Measurements from ENCODE around the gene BRSK1. TPM values are rescaled to one million over a fixed set of nuclear protein-coding genes. Genes with fewer than 3 reads are reported as not detected.

Gene BRSK1
- total and polyA plus RNA-seq, 2 donors (not counting 1 experiment from before 2014, with no cell fraction given) = 5.1 TPM

DNA sequence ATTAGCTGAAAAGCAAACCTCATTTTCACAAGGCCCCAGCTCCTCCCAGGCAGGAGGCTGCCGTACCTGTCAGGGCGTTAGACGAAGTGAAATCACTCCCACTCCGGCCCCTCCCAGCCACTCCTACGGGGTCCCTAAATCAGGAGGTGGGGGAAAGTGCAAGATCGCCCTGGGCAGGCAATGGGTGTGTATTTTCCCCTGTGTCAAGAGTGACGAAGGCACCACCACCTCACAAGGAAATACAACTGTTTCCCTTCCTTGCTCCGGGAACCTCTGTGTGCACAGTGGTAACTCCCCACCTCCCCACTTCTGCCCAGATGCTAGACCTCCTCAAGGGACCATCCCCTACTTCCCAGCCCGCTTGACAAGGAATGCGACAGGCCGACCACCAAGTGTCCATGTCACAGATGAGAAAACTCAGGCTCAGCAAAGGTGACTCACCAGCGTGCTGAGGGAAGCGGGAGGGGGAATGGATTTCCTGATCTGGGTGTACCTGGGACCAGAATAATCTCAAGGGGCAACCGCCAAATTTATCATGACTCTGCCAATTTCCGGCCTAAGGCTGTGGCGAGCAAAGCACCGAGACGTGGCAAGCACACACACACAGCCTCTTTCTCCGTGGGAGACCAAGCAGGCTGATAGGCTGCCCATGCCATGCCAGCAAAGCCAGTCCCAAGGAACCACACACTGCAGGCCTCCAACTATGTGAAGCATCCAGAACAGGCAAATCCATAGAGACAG lies 32.3 kb upstream of the BRSK1 start:
- no peak overlapping the region for H3K9ac ChIP-seq (ENCODE audit: insufficient read depth, low read length)
- peak in 1 of 2 donors; percentile 67 for DNase-seq (ENCODE audit: low read depth in 2 of 2)
- peaks cover 3% of the 10 kb centered on the region for H3K4me1 ChIP-seq (ENCODE audit: control insufficient read depth, extremely low read depth, insufficient read depth, low read length)
- no peak overlapping the region for H3K4me2 ChIP-seq (ENCODE audit: extremely low read depth, insufficient read depth, low read length)
- TF ChIP-seq, protein P1, sequence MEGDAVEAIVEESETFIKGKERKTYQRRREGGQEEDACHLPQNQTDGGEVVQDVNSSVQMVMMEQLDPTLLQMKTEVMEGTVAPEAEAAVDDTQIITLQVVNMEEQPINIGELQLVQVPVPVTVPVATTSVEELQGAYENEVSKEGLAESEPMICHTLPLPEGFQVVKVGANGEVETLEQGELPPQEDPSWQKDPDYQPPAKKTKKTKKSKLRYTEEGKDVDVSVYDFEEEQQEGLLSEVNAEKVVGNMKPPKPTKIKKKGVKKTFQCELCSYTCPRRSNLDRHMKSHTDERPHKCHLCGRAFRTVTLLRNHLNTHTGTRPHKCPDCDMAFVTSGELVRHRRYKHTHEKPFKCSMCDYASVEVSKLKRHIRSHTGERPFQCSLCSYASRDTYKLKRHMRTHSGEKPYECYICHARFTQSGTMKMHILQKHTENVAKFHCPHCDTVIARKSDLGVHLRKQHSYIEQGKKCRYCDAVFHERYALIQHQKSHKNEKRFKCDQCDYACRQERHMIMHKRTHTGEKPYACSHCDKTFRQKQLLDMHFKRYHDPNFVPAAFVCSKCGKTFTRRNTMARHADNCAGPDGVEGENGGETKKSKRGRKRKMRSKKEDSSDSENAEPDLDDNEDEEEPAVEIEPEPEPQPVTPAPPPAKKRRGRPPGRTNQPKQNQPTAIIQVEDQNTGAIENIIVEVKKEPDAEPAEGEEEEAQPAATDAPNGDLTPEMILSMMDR (conservative IDR thresholded peaks at IDR 0.05 in 1 of 2, IDR thresholded peaks at IDR 0.05 in 1 of 2; ENCODE audit: low read depth in 1 of 2, low read length in 2 of 2) = no peak
- TF ChIP-seq EZH2 (IDR thresholded peaks at IDR 0.05; ENCODE audit: low read length, missing control alignments) = no peak
- H3K79me2 ChIP-seq (ENCODE audit: control insufficient read depth, insufficient read depth, low read length) = peaks cover 96% of the 10 kb centered on the region
- peaks cover 3% of the 10 kb centered on the region for H4K20me1 ChIP-seq (ENCODE audit: control insufficient read depth, extremely low read depth, insufficient read depth, low read length)
- no peak overlapping the region for H3K4me3 ChIP-seq (replicated peaks in 1 of 4; ENCODE audit: control extremely low read depth in 1 of 4, insufficient read depth in 1 of 4, low read depth in 3 of 4, low read length in 4 of 4)
- H2AFZ ChIP-seq (ENCODE audit: low read length) = no peak overlapping the region
- no peaks in the 10 kb centered on the region for H3K9me3 ChIP-seq (ENCODE audit: control insufficient read depth, insufficient read depth, low read depth, low read length)
- no peaks in the 10 kb centered on the region for H3K27me3 ChIP-seq (ENCODE audit: control insufficient read depth, insufficient read depth, low read length)
- no peak overlapping the region for H3K27ac ChIP-seq (ENCODE audit: insufficient read depth, low read length)
- peaks cover 3% of the 10 kb centered on the region for H3K36me3 ChIP-seq (ENCODE audit: control insufficient read depth, insufficient read depth, low read length)

DNA sequence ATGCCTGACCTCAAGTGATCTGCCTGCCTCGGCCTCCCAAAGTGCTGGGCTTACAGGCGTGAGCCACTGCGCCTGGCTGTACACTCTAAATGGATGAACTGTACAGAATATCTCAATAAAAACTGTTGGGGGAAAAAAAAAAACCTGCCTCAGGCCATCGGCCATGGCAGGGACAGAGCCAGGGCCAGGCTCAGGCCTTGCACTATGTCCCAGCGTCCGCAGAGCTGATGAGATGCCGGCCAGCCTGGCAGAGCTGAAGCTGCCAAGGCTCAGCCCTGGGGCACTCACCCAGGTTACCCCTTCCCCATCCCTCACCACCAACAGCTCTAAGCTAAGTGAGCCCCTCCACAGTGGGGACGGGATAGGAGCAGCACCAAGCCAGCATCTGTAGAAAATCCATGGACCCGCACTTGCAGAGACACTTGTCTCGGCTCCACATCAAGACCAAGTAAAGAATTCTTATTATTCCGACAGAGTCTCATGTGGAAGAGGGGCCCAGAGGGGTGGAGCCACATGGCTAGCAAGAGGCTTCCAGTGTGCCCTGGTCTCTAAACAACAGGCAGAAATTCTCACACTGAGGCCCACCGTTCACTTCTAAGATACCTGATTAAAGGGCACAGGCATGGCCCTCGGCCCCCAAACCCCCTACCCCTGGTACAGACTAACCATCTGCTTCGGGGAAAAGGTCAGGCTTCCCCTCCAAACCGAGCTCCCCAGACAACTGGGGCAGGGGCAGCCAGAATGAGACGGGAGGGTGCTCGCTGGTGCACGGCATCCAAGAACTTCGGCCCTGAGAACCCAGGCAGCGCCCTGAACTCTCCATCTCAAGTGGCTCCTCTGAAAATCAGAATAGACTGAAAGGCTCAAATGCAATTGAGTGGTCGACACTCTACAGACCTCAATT lies 30.8 kb upstream of the BRSK1 start:
- Histone ChIP-seq H3K36me3 (ENCODE audit: control insufficient read depth, insufficient read depth, low read length) (no peaks in the 10 kb centered on the region), H3K27me3 (ENCODE audit: control insufficient read depth, insufficient read depth, low read length) (no peaks in the 10 kb centered on the region), H3K9me3 (ENCODE audit: control insufficient read depth, insufficient read depth, low read depth, low read length) (no peaks in the 10 kb centered on the region), H2AFZ (ENCODE audit: low read length) (no peak overlapping the region), H4K20me1 (ENCODE audit: control insufficient read depth, extremely low read depth, insufficient read depth, low read length) (peaks cover 3% of the 10 kb centered on the region), H3K9ac (ENCODE audit: insufficient read depth, low read length) (no peak overlapping the region), H3K4me3 (replicated peaks in 1 of 4; ENCODE audit: control extremely low read depth in 1 of 4, insufficient read depth in 1 of 4, low read depth in 3 of 4, low read length in 4 of 4) (no peak overlapping the region), H3K27ac (ENCODE audit: insufficient read depth, low read length) (no peak overlapping the region), H3K4me1 (ENCODE audit: control insufficient read depth, extremely low read depth, insufficient read depth, low read length) (peaks cover 3% of the 10 kb centered on the region), H3K79me2 (ENCODE audit: control insufficient read depth, insufficient read depth, low read length) (peaks cover 98% of the 10 kb centered on the region), H3K4me2 (ENCODE audit: extremely low read depth, insufficient read depth, low read length) (no peak overlapping the region)
- TF ChIP-seq EZH2 (IDR thresholded peaks at IDR 0.05; ENCODE audit: low read length, missing control alignments) = no peak
- TF ChIP-seq, protein P1 (conservative IDR thresholded peaks at IDR 0.05 in 1 of 2, IDR thresholded peaks at IDR 0.05 in 1 of 2; ENCODE audit: low read depth in 1 of 2, low read length in 2 of 2) = no peak
- DNase-seq (ENCODE audit: low read depth in 2 of 2) = no peak

Measured in fibroblast of lung (primary cell).